Muscle of leg (tissue), 11 donors: Measurements from ENCODE around the gene SLC10A1. TPM values are rescaled to one million over a fixed set of nuclear protein-coding genes. Genes with fewer than 3 reads are reported as not detected.

ENCODE experiments used
- DNase-seq: peaks from one replicate; pipeline ENCODE4 v3.0.0; 2013
- H3K27ac ChIP-seq: one replicate; pipeline ENCODE4 v1.5.1; 2013; ENCODE audit warnings: mild to moderate bottlenecking, low read length, control low read depth
- H3K27me3 ChIP-seq: one replicate; pipeline ENCODE4 v1.6.1; 2013; ENCODE audit warnings: low read length; ENCODE audit not compliant: control insufficient read depth, insufficient read depth
- H3K36me3 ChIP-seq: one replicate; pipeline ENCODE4 v1.6.1; 2013; ENCODE audit warnings: low read length; ENCODE audit not compliant: control insufficient read depth, insufficient read depth
- H3K4me1 ChIP-seq: one replicate; pipeline ENCODE4 v1.6.1; 2013; ENCODE audit warnings: low read length; ENCODE audit not compliant: control insufficient read depth, insufficient read depth
- H3K4me3 ChIP-seq: one replicate; pipeline ENCODE4 v1.5.1; 2013; ENCODE audit warnings: low read length, control low read depth
- H3K9me3 ChIP-seq: replicated peaks from 2 replicates; pipeline ENCODE4 v1.6.1; 2013; ENCODE audit warnings: low read depth, low read length; ENCODE audit not compliant: control insufficient read depth
- WGBS: methylation state at CpG from one replicate; pipeline ENCODE4 v1.1.5; 2013; ENCODE audit warnings: missing lambda C conversion rate; ENCODE audit not compliant: insufficient coverage; 5-methylcytosine and 5-hydroxymethylcytosine counted together
- polyA plus RNA-seq, 8 donors: library from polyadenylated mRNA; unstranded; fragments of 120-200 nt; gene quantifications; one replicate each; pipeline versions ENCODE4 v1.2.1 to v1.2.3, GENCODE V29; 2013; ENCODE audit warnings: inconsistent platforms in 1 of 8, low replicate concordance in 1 of 8; ENCODE audit not compliant: insufficient read length in 8 of 8, insufficient read depth in 1 of 8
- total RNA-seq: library from RNA; stranded (reverse); fragments of 120-200 nt; gene quantifications from one replicate; pipeline ENCODE4 v1.2.4, GENCODE V29; 2013

The SLC10A1 gene
- total and polyA plus RNA-seq, 9 donors = 0.06 to 0.09 TPM; not detected in 7

- peak; percentile 85 for DNase-seq
- H3K4me1 ChIP-seq = peaks cover 6% of the 10 kb centered on the region
- peaks cover 3% of the 10 kb centered on the region for H3K27me3 ChIP-seq
- H3K36me3 ChIP-seq = no peaks in the 10 kb centered on the region
- H3K9me3 ChIP-seq = no peaks in the 10 kb centered on the region
- H3K4me3 ChIP-seq = peak overlapping the region; percentile 22
- H3K27ac ChIP-seq = no peak overlapping the region
- WGBS = 9% methylated on average over 36 of the region's 51 CpGs
Measured at GRCh38 chr14:69726761-69727511, 70.1 kb downstream of the SLC10A1 start.

Other genes starting within 250 kb of the SLC10A1 start
- under 0.01 TPM for gene CCDC177, start 222.4 kb downstream of the SLC10A1 start, total RNA-seq
- under 1 TPM in 1 of 8 donors, not detected in 7; 0.02 TPM for gene CCDC177, start 222.4 kb downstream of the SLC10A1 start, polyA plus RNA-seq
- gene SUSD6, start 185.6 kb downstream of the SLC10A1 start, total RNA-seq = 7.8 TPM
- gene SUSD6, start 185.6 kb downstream of the SLC10A1 start, polyA plus RNA-seq = 10 to 100 TPM; 13.5 to 22.1 (median 16.8) TPM
- 145 TPM for gene SRSF5, start 30.1 kb downstream of the SLC10A1 start, total RNA-seq
- 100 to 1,000 TPM; 245 to 308 (median 266) TPM for gene SRSF5, start 30.1 kb downstream of the SLC10A1 start, polyA plus RNA-seq
- gene SMOC1, start 82.2 kb upstream of the SLC10A1 start, total RNA-seq = 2.1 TPM
- gene SMOC1, start 82.2 kb upstream of the SLC10A1 start, polyA plus RNA-seq = 1 to 10 TPM; 2.8 to 5.9 (median 4.5) TPM